K562 (cell line): ENCODE data around the gene MOB1B. TPM values are rescaled to one million over a fixed set of nuclear protein-coding genes. Genes with fewer than 3 reads are reported as not detected.

Experiments
- BHLHE40 ChIP-seq: IDR thresholded peaks from 2 replicates; pipeline ENCODE4 v1.6.1; 2011; ENCODE audit warnings: low read length, improper control_type of control experiment
- CSDE1 ChIP-seq, 2 experiments: fragments of 450-650 bp; IDR thresholded peaks; 2 replicates each; pipeline ENCODE4 v1.6.1; 2016; ENCODE audit warnings: mild to moderate bottlenecking in 1 of 2
- E2F3 ChIP-seq: fragments of 250-450 bp; sonication (Bioruptor Pico); IDR thresholded peaks from 2 replicates; pipeline ENCODE4 v1.4.0; 2020; ENCODE audit warnings: mild to moderate bottlenecking
- ELF2 ChIP-seq: fragments of 250-450 bp; sonication (Bioruptor Pico); IDR thresholded peaks from 2 replicates; pipeline ENCODE4 v1.5.0; 2021; ENCODE audit warnings: mild to moderate bottlenecking
- ERF ChIP-seq: fragments of 450-650 bp; formaldehyde crosslinking; IDR thresholded peaks from 2 replicates; pipeline ENCODE4 v1.4.0; 2020; ENCODE audit warnings: mild to moderate bottlenecking, mixed read lengths
- FOXP1 ChIP-seq: sonication (generic); formaldehyde crosslinking; IDR thresholded peaks from 2 replicates; pipeline ENCODE4 v1.8.0; 2022; ENCODE audit warnings: mild to moderate bottlenecking, missing genetic modification reagents
- GTF2B ChIP-seq: IDR thresholded peaks from 2 replicates; pipeline ENCODE4 v1.6.1; 2011; ENCODE audit not compliant: insufficient read length; ENCODE audit errors: extremely low read depth
- KLF16 ChIP-seq: IDR thresholded peaks from 2 replicates; pipeline ENCODE4 v1.6.1; 2016; ENCODE audit warnings: antibody characterized with exemption
- LARP7 ChIP-seq: fragments of 450-650 bp; IDR thresholded peaks from 2 replicates; pipeline ENCODE4 v1.6.1; 2016
- LCOR ChIP-seq: sonication (generic); formaldehyde crosslinking; IDR thresholded peaks from 2 replicates; pipeline ENCODE4 v1.8.0; 2022; ENCODE audit warnings: mild to moderate bottlenecking, missing genetic modification reagents
- MBD2 ChIP-seq: sonication (generic); IDR thresholded peaks from 2 replicates; pipeline ENCODE4 v1.6.1; 2016; ENCODE audit warnings: low read depth, borderline replicate concordance
- MYC ChIP-seq, 2 experiments: fragments of 250-450 bp in 1 of 2; sonication (Bioruptor Pico) in 1 of 2; IDR thresholded peaks; 2 replicates each; pipeline versions ENCODE4 v1.5.1 to v1.6.1; 2012 to 2021; ENCODE audit warnings: low read depth in 2 of 2, borderline replicate concordance in 1 of 2, improper control_type of control experiment in 1 of 2, low read length in 1 of 2, mild to moderate bottlenecking in 1 of 2, moderate library complexity in 1 of 2
- NFIC ChIP-seq: fragments of 450-650 bp; IDR thresholded peaks from 2 replicates; pipeline ENCODE4 v1.6.1; 2017; ENCODE audit warnings: mild to moderate bottlenecking, inconsistent platforms
- NR2C2 ChIP-seq, 2 experiments: fragments of 200-800 bp in 1 of 2; sonication (Bioruptor generic) in 1 of 2; sonication (generic) in 1 of 2; formaldehyde crosslinking in 1 of 2; IDR thresholded peaks; 2 replicates each; pipeline versions ENCODE4 v1.6.1 to v1.8.0; 2016 to 2022; ENCODE audit warnings: mild to moderate bottlenecking in 1 of 2, missing compliant biosample characterization in 1 of 2, missing genetic modification characterization in 1 of 2, missing genetic modification reagents in 1 of 2
- PATZ1 ChIP-seq: fragments of 250-450 bp; sonication (Bioruptor Pico); IDR thresholded peaks from 2 replicates; pipeline ENCODE4 v1.5.0; 2020; ENCODE audit warnings: mild to moderate bottlenecking, borderline replicate concordance
- PHF8 ChIP-seq: fragments of 200-600 bp; sonication (generic); IDR thresholded peaks from 2 replicates; pipeline ENCODE4 v1.6.1; 2012; ENCODE audit warnings: mixed run types, mild to moderate bottlenecking, inconsistent platforms, low read length, moderate library complexity, borderline replicate concordance
- STAG1 ChIP-seq: sonication (generic); formaldehyde crosslinking; IDR thresholded peaks from 2 replicates; pipeline ENCODE4 v1.5.0; 2020; ENCODE audit warnings: missing genetic modification reagents, borderline replicate concordance
- TCFL5 ChIP-seq: fragments of 250-450 bp; sonication (Bioruptor Pico); conservative IDR thresholded peaks from 2 replicates; pipeline ENCODE4 v1.6.1; 2021; ENCODE audit warnings: mild to moderate bottlenecking, moderate library complexity, matching md5 sums
- TEAD2 ChIP-seq: fragments of 450-650 bp; IDR thresholded peaks from 2 replicates; pipeline ENCODE4 v1.6.1; 2016; ENCODE audit warnings: missing genetic modification characterization, control low read depth, missing compliant biosample characterization
- USF1 ChIP-seq: sonication (generic); formaldehyde crosslinking; IDR thresholded peaks from 2 replicates; pipeline ENCODE4 v1.9.0; 2022; ENCODE audit warnings: mild to moderate bottlenecking, missing genetic modification reagents
- YBX1 ChIP-seq: fragments of 450-650 bp; IDR thresholded peaks from 2 replicates; pipeline ENCODE4 v1.7.1; 2016; ENCODE audit warnings: mild to moderate bottlenecking
- ZNF263 ChIP-seq: sonication (generic); formaldehyde crosslinking; IDR thresholded peaks from 2 replicates; pipeline ENCODE4 v1.8.0; 2022; ENCODE audit warnings: mild to moderate bottlenecking, missing genetic modification reagents, borderline replicate concordance
- ZNF274 ChIP-seq: IDR thresholded peaks from 2 replicates; pipeline ENCODE4 v1.6.1; 2011; ENCODE audit warnings: low read depth, mild to moderate bottlenecking, low read length, moderate library complexity, borderline replicate concordance
- ZNF583 ChIP-seq: fragments of 250-450 bp; sonication (Bioruptor Pico); IDR thresholded peaks from 2 replicates; pipeline ENCODE4 v1.4.0; 2020
- ZSCAN29 ChIP-seq: fragments of 450-650 bp; IDR thresholded peaks from 2 replicates; pipeline ENCODE4 v1.6.1; 2017
- polyA plus RNA-seq, 8 experiments: library from polyadenylated mRNA; depleted of rRNA in 4 of 8; stranded (reverse) in 5 of 8; unstranded in 3 of 8; fragments of >200 nt; fragmentation: Nextera tagmentation in 2 of 8; fragmentation: Illumina TruSeq in 1 of 8; extraction: Ambion mirVana in 2 of 8; extraction: Trizol in 1 of 8; gene quantifications; 2 replicates each; pipeline versions ENCODE4 v1.2.1 to v1.2.3, GENCODE V29; 2011 to 2014; ENCODE audit warnings: inconsistent platforms in 1 of 8, missing spikeins in 1 of 8
- total RNA-seq, 7 experiments: library from RNA; depleted of rRNA in 6 of 7; stranded (reverse); fragments of >200 nt in 6 of 7; fragmentation: Illumina TruSeq in 2 of 7; extraction: Trizol in 2 of 7; gene quantifications; 2 replicates each; pipeline versions ENCODE4 v1.2.1 to v1.2.3, GENCODE V29; 2011 to 2021; ENCODE audit warnings: low replicate concordance in 1 of 7

MOB1B gene
- total and polyA plus RNA-seq, 9 of the 15 experiments (the other 6 are each of a cell fraction or from before 2014, with no cell fraction given): 8.4 to 37.8 (median 19.0) TPM

- TF ChIP-seq ERF (CRISPR knock-in tag) (no peak), TCFL5 (no peak), LARP7 (no peak), STAG1 (CRISPR knock-in tag) (no peak), E2F3 (CRISPR knock-in tag) (peak; percentile 91), NR2C2 (CRISPR knock-in tag; IDR thresholded peaks at IDR 0.05) (no peak; the same call in 1 of the 2 replicates), NR2C2 (tag; IDR thresholded peaks at IDR 0.05) (peak; percentile 87), KLF16 (no peak), ELF2 (CRISPR knock-in tag) (peak; percentile 76; the same call in 1 of the 2 replicates), PHF8 (peak; percentile 94), ZNF583 (no peak), LCOR (no peak; the same call in 1 of the 2 replicates), FOXP1 (CRISPR knock-in tag) (peak; percentile 72; the same call in 1 of the 2 replicates), USF1 (peak; percentile 98), YBX1 (no peak), GTF2B (no peak), BHLHE40 (peak; percentile 99), ZSCAN29 (peak; percentile 93), MBD2 (peak; percentile 55; the same call in 1 of the 2 replicates), ZNF274 (no peak), ZNF263 (CRISPR knock-in tag) (0 out of 2 replicates have a peak, but pooled peaks have one; percentile 9), CSDE1 (IDR thresholded peaks at IDR 0.05) (no peak), NFIC (peak; percentile 60), TEAD2 (tag) (no peak), MYC (IDR thresholded peaks at IDR 0.05; ENCODE audit: low read depth, low read length) (peak; percentile 88), MYC (CRISPR knock-in tag; IDR thresholded peaks at IDR 0.05; ENCODE audit: borderline replicate concordance, low read depth) (no peak), PATZ1 (CRISPR knock-in tag) (no peak)
Observed at GRCh38 chr4:70993181-70994068, 91.3 kb downstream of the MOB1B start, which contains the start of gene DCK (continued).
